Kidney epithelial cell (primary cell): ENCODE results near the gene SEPTIN10. TPM values are rescaled to one million over a fixed set of nuclear protein-coding genes. Genes with fewer than 3 reads are reported as not detected.
"Not testable (repeated sequence)": the region's sequence is repeated elsewhere in the genome, so short reads cannot be mapped to it uniquely, and the experiment has no call there.

Source experiments
- DNase-seq: peaks from one replicate; pipeline ENCODE4 v3.0.0-alpha.2; 2010; ENCODE audit warnings: low read depth
- H3K27me3 ChIP-seq: 2 replicates; pipeline ENCODE4 v1.6.0; 2011; ENCODE audit warnings: low read length; ENCODE audit not compliant: control insufficient read depth, insufficient read depth
- H3K36me3 ChIP-seq: 2 replicates; pipeline ENCODE4 v1.5.1; 2011; ENCODE audit warnings: low read length; ENCODE audit not compliant: control insufficient read depth, insufficient read depth
- H3K4me3 ChIP-seq: 2 replicates; pipeline ENCODE4 v1.5.1; 2011; ENCODE audit warnings: low read depth, mild to moderate bottlenecking, control low read depth, low read length
- CTCF ChIP-seq: IDR thresholded peaks from 2 replicates; pipeline ENCODE4 v1.5.1; 2011; ENCODE audit warnings: mild to moderate bottlenecking, moderate library complexity, low read length, control low read depth, inconsistent platforms; ENCODE audit not compliant: insufficient read depth, poor library complexity, severe bottlenecking
- total RNA-seq: library from RNA; depleted of rRNA; stranded (reverse); fragments of >200 nt; gene quantifications from 2 replicates; pipeline ENCODE4 v1.2.3, GENCODE V29; 2015

The SEPTIN10 gene
- total RNA-seq, 1 donor from 2014 or later, result 43.2 TPM

- no peaks in the 10 kb centered on the region for H3K27me3 ChIP-seq
- H3K36me3 ChIP-seq, result peaks cover 2% of the 10 kb centered on the region
- no peak for DNase-seq
- H3K4me3 ChIP-seq, result no peak overlapping the region
- TF ChIP-seq CTCF, result no peak
These were observed 30.6 kb downstream of the SEPTIN10 start for GRCh38 chr2:109582928-109583895.

GRCh38 chr2:109577630-109578029 lies 36.1 kb downstream of the SEPTIN10 start:
- not testable (repeated sequence) for H3K4me3 ChIP-seq, H3K27me3 ChIP-seq, DNase-seq, H3K36me3 ChIP-seq

GRCh38 chr2:109575373-109575772 lies 38.4 kb downstream of the SEPTIN10 start:
- H3K36me3 ChIP-seq, result no peaks in the 10 kb centered on the region
- DNase-seq, result no peak
- no peak for TF ChIP-seq CTCF
- H3K27me3 ChIP-seq, result no peaks in the 10 kb centered on the region
- H3K4me3 ChIP-seq, result no peak overlapping the region

GRCh38 chr2:109563980-109564550 lies 49.7 kb downstream of the SEPTIN10 start:
- no peak overlapping the region for H3K4me3 ChIP-seq
- H3K27me3 ChIP-seq, result no peaks in the 10 kb centered on the region
- DNase-seq, result no peak
- no peak for TF ChIP-seq CTCF
- H3K36me3 ChIP-seq, result no peaks in the 10 kb centered on the region

- no peaks in the 10 kb centered on the region for H3K36me3 ChIP-seq
These were observed 50.5 kb downstream of the SEPTIN10 start for GRCh38 chr2:109563288-109563687.

More at GRCh38 chr2:109563288-109563687, 50.5 kb downstream of the SEPTIN10 start:
- H3K27me3 ChIP-seq, result no peaks in the 10 kb centered on the region
- TF ChIP-seq CTCF, result no peak
- no peak overlapping the region for H3K4me3 ChIP-seq
- no peak for DNase-seq
